ENCODE results near the gene ZNF692. TPM values are rescaled to one million over a fixed set of nuclear protein-coding genes. Genes with fewer than 3 reads are reported as not detected.

ZNF692 gene
- total and polyA plus RNA-seq, 2 of the 13 experiments (the other 11 are each of a cell fraction or from before 2014, with no cell fraction given), result 27.3 to 45.8 TPM

GRCh38 chr1:248852481-248853405 is 6.1 kb downstream of the ZNF692 start:
- Histone ChIP-seq H3K27me3 (ENCODE audit: control insufficient read depth in 1 of 2, insufficient read depth in 2 of 2, low read length in 2 of 2) (no peaks in the 10 kb centered on the region), H3K79me2 (ENCODE audit: insufficient read depth, low read length) (peaks cover 11% of the 10 kb centered on the region), H4K20me1 (ENCODE audit: insufficient read depth, low read length) (0 out of 2 replicates have a peak, but pooled peaks cover 3% of the 10 kb centered on the region), H3K9ac (ENCODE audit: insufficient read depth, low read depth, low read length) (no peak overlapping the region), H3K4me3 (replicated peaks in 1 of 3; ENCODE audit: insufficient read depth in 1 of 3, low read depth in 2 of 3, low read length in 3 of 3) (no peak overlapping the region), H3K9me3 (ENCODE audit: low read length) (no peaks in the 10 kb centered on the region), H3K4me2 (ENCODE audit: low read depth, low read length) (no peak overlapping the region), H2AFZ (ENCODE audit: low read length) (no peak overlapping the region), H3K4me1 (ENCODE audit: insufficient read depth, low read length) (peaks cover 18% of the 10 kb centered on the region), H3K36me3 (replicated peaks in 1 of 2; ENCODE audit: control insufficient read depth in 1 of 2, insufficient read depth in 2 of 2, low read length in 2 of 2) (peaks cover 19 to 62% of the 10 kb centered on the region in 2 experiments), H3K27ac (ENCODE audit: extremely low read length, insufficient read depth, low read length) (no peak overlapping the region)
- ATAC-seq, result no peak
- no peak for FAIRE-seq
- no TSS peak for BruUV-seq (replicated peaks)
- in situ Hi-C loops (cut with HindIII; ENCODE audit: extremely low pct_ligation_motif_present, low pct_unique_long_range_greater_than_20kb) (no loop called here), intact Hi-C loops (cut with micrococcal nuclease; ENCODE audit: unreplicated experiment) (no loop called here)
- ChIA-PET POLR2A (no interaction called here), CTCF (ENCODE audit: low intra/inter-chr PET ratio, low total read pairs) (no interaction called here)
- no peak for DNase-seq (ENCODE audit: low spot score)
- 98% methylated on average over 7 of the region's 7 CpGs for WGBS (ENCODE audit: low lambda C conversion rate)
- no peak for TF ChIP-seq THAP9 (CRISPR knock-in tag; IDR thresholded peaks at IDR 0.05; ENCODE audit: borderline replicate concordance)
- TF ChIP-seq ZNF383 (CRISPR knock-in tag; IDR thresholded peaks at IDR 0.05; ENCODE audit: borderline replicate concordance), result no peak
- TF ChIP-seq ZNF414 (CRISPR knock-in tag; IDR thresholded peaks at IDR 0.05), result no peak
- TF ChIP-seq ZC3H13 (CRISPR knock-in tag; IDR thresholded peaks at IDR 0.05), result no peak
- TF ChIP-seq ZNF484 (CRISPR knock-in tag; IDR thresholded peaks at IDR 0.05; ENCODE audit: borderline replicate concordance, low read depth), result no peak
- TF ChIP-seq REL (CRISPR knock-in tag; conservative IDR thresholded peaks at IDR 0.05), result no peak
- TF ChIP-seq ZNF18 (CRISPR knock-in tag; IDR thresholded peaks at IDR 0.05; ENCODE audit: insufficient replicate concordance), result no peak
- TF ChIP-seq ZNF776 (CRISPR knock-in tag; IDR thresholded peaks at IDR 0.05), result no peak
- TF ChIP-seq DZIP1 (CRISPR knock-in tag; IDR thresholded peaks at IDR 0.05), result no peak
- no peak for TF ChIP-seq YY1 (IDR thresholded peaks at IDR 0.05; ENCODE audit: insufficient read depth, insufficient replicate concordance, low read depth, low read length)
- TF ChIP-seq PRPF4 (IDR thresholded peaks at IDR 0.05; ENCODE audit: low read depth, low read length, poor library complexity, severe bottlenecking), result no peak
- TF ChIP-seq GATAD2A (CRISPR knock-in tag; IDR thresholded peaks at IDR 0.05), result no peak
- no peak for TF ChIP-seq SIX1 (CRISPR knock-in tag; IDR thresholded peaks at IDR 0.05; ENCODE audit: borderline replicate concordance)
- TF ChIP-seq ZNF747 (CRISPR knock-in tag; IDR thresholded peaks at IDR 0.05; ENCODE audit: borderline replicate concordance), result no peak
- TF ChIP-seq ZNF225 (CRISPR knock-in tag; IDR thresholded peaks at IDR 0.05), result no peak

All from HepG2 (cell line).